HG03108 (cell line): ENCODE data around the gene FER.
A peak's percentile ranks its signal among the peaks of the same experiment; 100 is the strongest.
"Not testable (repeated sequence)": the region's sequence is repeated elsewhere in the genome, so short reads cannot be mapped to it uniquely, and the experiment has no call there.

Experiments used
- ATAC-seq: cut with Tn5 transposase; IDR thresholded peaks from one replicate; pipeline ENCODE4 v1.9.1; 2021; ENCODE audit warnings: moderate library complexity; ENCODE audit not compliant: unreplicated experiment

The FER gene

GRCh38 chr5:108869066-108869465 lies 121.4 kb downstream of the FER start:
- no peak for ATAC-seq

GRCh38 chr5:108876451-108876850 lies 128.8 kb downstream of the FER start:
- no peak for ATAC-seq

- no peak for ATAC-seq
Measured at GRCh38 chr5:108878756-108879155, 131.1 kb downstream of the FER start.

- ATAC-seq, result no peak
Measured at GRCh38 chr5:108881133-108881532, 133.4 kb downstream of the FER start.

GRCh38 chr5:108884736-108885135 lies 137.0 kb downstream of the FER start:
- ATAC-seq, result no peak

GRCh38 chr5:108898257-108898656 lies 150.6 kb downstream of the FER start:
- ATAC-seq, result no peak

GRCh38 chr5:108898707-108899106 lies 151.0 kb downstream of the FER start:
- ATAC-seq, result no peak

GRCh38 chr5:108899244-108899643 lies 151.5 kb downstream of the FER start:
- not testable (repeated sequence) for ATAC-seq

- ATAC-seq, result no peak
Measured at GRCh38 chr5:108900668-108901067, 153.0 kb downstream of the FER start.

GRCh38 chr5:108905805-108906204 lies 158.1 kb downstream of the FER start:
- no peak for ATAC-seq

GRCh38 chr5:108910627-108911026 lies 162.9 kb downstream of the FER start:
- no peak for ATAC-seq

- ATAC-seq, result peak; percentile 48
Measured at GRCh38 chr5:108911055-108911454, 163.4 kb downstream of the FER start.

GRCh38 chr5:108917596-108917995 lies 169.9 kb downstream of the FER start:
- no peak for ATAC-seq

GRCh38 chr5:108919591-108920326 lies 172.1 kb downstream of the FER start:
- no peak for ATAC-seq

GRCh38 chr5:108924457-108924961 lies 176.8 kb downstream of the FER start:
- ATAC-seq, result no peak

GRCh38 chr5:108925073-108925472 lies 177.4 kb downstream of the FER start:
- no peak for ATAC-seq

- no peak for ATAC-seq
Measured at GRCh38 chr5:108930107-108930506, 182.4 kb downstream of the FER start.

GRCh38 chr5:108935611-108936010 lies 187.9 kb downstream of the FER start:
- ATAC-seq, result no peak

- no peak for ATAC-seq
Measured at GRCh38 chr5:108937221-108937620, 189.5 kb downstream of the FER start.

GRCh38 chr5:108940506-108940905 lies 192.8 kb downstream of the FER start:
- ATAC-seq, result no peak

GRCh38 chr5:108941746-108942145 lies 194.0 kb downstream of the FER start:
- ATAC-seq, result no peak

- ATAC-seq, result no peak
Measured at GRCh38 chr5:108942701-108943100, 195.0 kb downstream of the FER start.

- no peak for ATAC-seq
Measured at GRCh38 chr5:108945094-108945493, 197.4 kb downstream of the FER start.
